ENCODE measurements around the gene HINT2. TPM values are rescaled to one million over a fixed set of nuclear protein-coding genes. Genes with fewer than 3 reads are reported as not detected.

The HINT2 gene
- total and polyA plus RNA-seq, 5 donors = 56.7 to 108 (median 60.4) TPM

- intact Hi-C loops (cut with DNase I) = no loop called here
- Histone ChIP-seq H3K27me3 (ENCODE audit: control insufficient read depth, insufficient read depth) (no peaks in the 10 kb centered on the region), H3K4me1 (ENCODE audit: control insufficient read depth, insufficient read depth, low read length) (peaks cover 2% of the 10 kb centered on the region), H3K9me3 (ENCODE audit: control insufficient read depth, low read length) (no peaks in the 10 kb centered on the region), H3K4me3 (ENCODE audit: low read length) (no peak overlapping the region), H3K27ac (ENCODE audit: low read length) (no peak overlapping the region)
- DNase-seq = no peak
- WGBS = 94% methylated on average over 5 of the region's 5 CpGs
- ATAC-seq = no peak
Measured at GRCh38 chr9:35839926-35840325, 25.1 kb upstream of the HINT2 start.

- ATAC-seq (no peak), DNase-seq (no peak)
- WGBS = 97% methylated on average over 5 of the region's 5 CpGs
- H3K27ac ChIP-seq (ENCODE audit: low read length) = no peak overlapping the region
- intact Hi-C loops (cut with DNase I) = no loop called here
- no peak overlapping the region for H3K4me3 ChIP-seq (ENCODE audit: low read length)
- H3K9me3 ChIP-seq (ENCODE audit: control insufficient read depth, low read length) = no peaks in the 10 kb centered on the region
- no peaks in the 10 kb centered on the region for H3K27me3 ChIP-seq (ENCODE audit: control insufficient read depth, insufficient read depth)
- peaks cover 11% of the 10 kb centered on the region for H3K4me1 ChIP-seq (ENCODE audit: control insufficient read depth, insufficient read depth, low read length)
Measured at GRCh38 chr9:35836595-35836994, 21.8 kb upstream of the HINT2 start.

GRCh38 chr9:35835766-35836165 lies 20.9 kb upstream of the HINT2 start:
- Histone ChIP-seq H3K4me3 (ENCODE audit: low read length) (no peak overlapping the region), H3K27ac (ENCODE audit: low read length) (no peak overlapping the region), H3K9me3 (ENCODE audit: control insufficient read depth, low read length) (no peaks in the 10 kb centered on the region), H3K4me1 (ENCODE audit: control insufficient read depth, insufficient read depth, low read length) (peaks cover 15% of the 10 kb centered on the region), H3K27me3 (ENCODE audit: control insufficient read depth, insufficient read depth) (no peaks in the 10 kb centered on the region)
- 88% methylated on average over 2 of the region's 2 CpGs for WGBS
- ATAC-seq (no peak), DNase-seq (no peak)
- intact Hi-C loops (cut with DNase I) = no loop called here

- Histone ChIP-seq H3K4me1 (ENCODE audit: control insufficient read depth, insufficient read depth, low read length) (peaks cover 15% of the 10 kb centered on the region), H3K9me3 (ENCODE audit: control insufficient read depth, low read length) (no peaks in the 10 kb centered on the region), H3K27me3 (ENCODE audit: control insufficient read depth, insufficient read depth) (no peaks in the 10 kb centered on the region), H3K27ac (ENCODE audit: low read length) (no peak overlapping the region), H3K4me3 (ENCODE audit: low read length) (no peak overlapping the region)
- intact Hi-C loops (cut with DNase I) = no loop called here
- no peak for ATAC-seq
- no peak for DNase-seq
- WGBS = over 99% methylated on average over 3 of the region's 3 CpGs
Measured at GRCh38 chr9:35835216-35835632, 20.4 kb upstream of the HINT2 start.

GRCh38 chr9:35834260-35835215 lies 19.7 kb upstream of the HINT2 start:
- intact Hi-C loops (cut with DNase I) = no loop called here
- no peak for ATAC-seq
- no peaks in the 10 kb centered on the region for H3K9me3 ChIP-seq (ENCODE audit: control insufficient read depth, low read length)
- no peak overlapping the region for H3K4me3 ChIP-seq (ENCODE audit: low read length)
- 78% methylated on average over 14 of the region's 14 CpGs for WGBS
- DNase-seq = no peak
- H3K27me3 ChIP-seq (ENCODE audit: control insufficient read depth, insufficient read depth) = no peaks in the 10 kb centered on the region
- H3K4me1 ChIP-seq (ENCODE audit: control insufficient read depth, insufficient read depth, low read length) = peaks cover 15% of the 10 kb centered on the region
- H3K27ac ChIP-seq (ENCODE audit: low read length) = no peak overlapping the region

GRCh38 chr9:35832814-35833213 lies 18.0 kb upstream of the HINT2 start:
- no peaks in the 10 kb centered on the region for H3K27me3 ChIP-seq (ENCODE audit: control insufficient read depth, insufficient read depth)
- ATAC-seq = no peak
- H3K27ac ChIP-seq (ENCODE audit: low read length) = no peak overlapping the region
- peaks cover 15% of the 10 kb centered on the region for H3K4me1 ChIP-seq (ENCODE audit: control insufficient read depth, insufficient read depth, low read length)
- no peaks in the 10 kb centered on the region for H3K9me3 ChIP-seq (ENCODE audit: control insufficient read depth, low read length)
- intact Hi-C loops (cut with DNase I) = no loop called here
- no peak overlapping the region for H3K4me3 ChIP-seq (ENCODE audit: low read length)
- DNase-seq = no peak
- 80% methylated on average over 5 of the region's 5 CpGs for WGBS

- Histone ChIP-seq H3K9me3 (ENCODE audit: control insufficient read depth, low read length) (no peaks in the 10 kb centered on the region), H3K27me3 (ENCODE audit: control insufficient read depth, insufficient read depth) (no peaks in the 10 kb centered on the region), H3K27ac (ENCODE audit: low read length) (no peak overlapping the region), H3K4me1 (ENCODE audit: control insufficient read depth, insufficient read depth, low read length) (peaks cover 15% of the 10 kb centered on the region), H3K4me3 (ENCODE audit: low read length) (no peak overlapping the region)
- no peak for DNase-seq
- no peak for ATAC-seq
- 77% methylated on average over 4 of the region's 4 CpGs for WGBS
- intact Hi-C loops (cut with DNase I) = no loop called here
Measured at GRCh38 chr9:35831040-35831439, 16.2 kb upstream of the HINT2 start.

GRCh38 chr9:35829764-35830096 lies 14.9 kb upstream of the HINT2 start:
- peak overlapping the region; percentile 77 for H3K4me3 ChIP-seq (ENCODE audit: low read length)
- no peaks in the 10 kb centered on the region for H3K9me3 ChIP-seq (ENCODE audit: control insufficient read depth, low read length)
- H3K27ac ChIP-seq (ENCODE audit: low read length) = peak overlapping the region; percentile 86
- intact Hi-C loops (cut with DNase I) = loop anchor here in 2 of 4 donors (1.0 to 10.0 kb wide), 3 partner anchors 16 to 185 kb away; partner anchors contain the start of gene NPR2 (in 1 of the 2)
- WGBS = 43% methylated on average over 2 of the region's 2 CpGs
- no peak for ATAC-seq
- H3K4me1 ChIP-seq (ENCODE audit: control insufficient read depth, insufficient read depth, low read length) = peaks cover 15% of the 10 kb centered on the region
- DNase-seq = peak in 1 of 3 donors; percentile 68
- H3K27me3 ChIP-seq (ENCODE audit: control insufficient read depth, insufficient read depth) = no peaks in the 10 kb centered on the region

GRCh38 chr9:35829084-35829763 lies 14.4 kb upstream of the HINT2 start, which contains the start of gene TMEM8B:
Gene TMEM8B (plus strand): TSS chr9:35829228. CDS start chr9:35829448, 220 bp downstream.
- peaks cover 13% of the 10 kb centered on the region for H3K4me1 ChIP-seq (ENCODE audit: control insufficient read depth, insufficient read depth, low read length)
- no peaks in the 10 kb centered on the region for H3K9me3 ChIP-seq (ENCODE audit: control insufficient read depth, low read length)
- intact Hi-C loops (cut with DNase I) = loop anchor here in 2 of 4 donors (1.0 to 10.0 kb wide), 3 partner anchors 16 to 184 kb away; partner anchors contain the start of gene NPR2 (in 1 of the 2)

GRCh38 chr9:35828716-35829083 lies 13.9 kb upstream of the HINT2 start, which contains the start of gene FAM221B:
Gene FAM221B (minus strand): TSS chr9:35828732. CDS start chr9:35826161, 2,571 bp downstream.
- no peak for ATAC-seq
- peaks cover 10% of the 10 kb centered on the region for H3K4me1 ChIP-seq (ENCODE audit: control insufficient read depth, insufficient read depth, low read length)

More at GRCh38 chr9:35829084-35829763, 14.4 kb upstream of the HINT2 start, which contains the start of gene TMEM8B:
- Histone ChIP-seq H3K4me3 (ENCODE audit: low read length) (peak within 1 kb of the TSS; percentile 77), H3K27ac (ENCODE audit: low read length) (peak within 1 kb of the TSS; percentile 86), H3K27me3 (ENCODE audit: control insufficient read depth, insufficient read depth) (no peaks in the 10 kb centered on the region)
- ATAC-seq (peak; percentile 92), DNase-seq (peak; percentile 97 to 100 (median 98))
- WGBS = 1% methylated on average over 53 of the region's 53 CpGs

More at GRCh38 chr9:35828716-35829083, 13.9 kb upstream of the HINT2 start, which contains the start of gene FAM221B:
- Histone ChIP-seq H3K27ac (ENCODE audit: low read length) (peak within 1 kb of the TSS; percentile 86), H3K4me3 (ENCODE audit: low read length) (peak within 1 kb of the TSS; percentile 77), H3K9me3 (ENCODE audit: control insufficient read depth, low read length) (no peaks in the 10 kb centered on the region), H3K27me3 (ENCODE audit: control insufficient read depth, insufficient read depth) (no peaks in the 10 kb centered on the region)
- WGBS = 1% methylated on average over 21 of the region's 21 CpGs
- peak in 2 of 3 donors; percentile 42 to 80 for DNase-seq
- intact Hi-C loops (cut with DNase I) = loop anchor here in 2 of 4 donors (1.0 to 10.0 kb wide), 3 partner anchors 17 to 184 kb away; partner anchors contain the start of gene NPR2 (in 1 of the 2)

Measured in right cardiac atrium (tissue), 5 donors.